GM19099 (cell line): Measurements from ENCODE around the gene SURF2.

Source experiments
- POLR2A ChIP-seq: IDR thresholded peaks from 3 replicates; pipeline ENCODE4 v1.6.1; 2011; ENCODE audit warnings: low read depth; ENCODE audit not compliant: insufficient read length; ENCODE audit errors: extremely low read depth

The SURF2 gene

GRCh38 chr9:133335924-133336811 lies 20.2 kb upstream of the SURF2 start, which contains the start of gene SURF6:
SURF6 (minus strand) TSS chr9:133336188; CDS start chr9:133336132, 56 bp downstream.
- peak; percentile 78 for TF ChIP-seq POLR2A

- no peak for TF ChIP-seq POLR2A
These were observed 16.7 kb upstream of the SURF2 start for GRCh38 chr9:133339641-133340040.

- no peak for TF ChIP-seq POLR2A
These were observed 16.1 kb upstream of the SURF2 start for GRCh38 chr9:133340256-133340655.

- TF ChIP-seq POLR2A = no peak
These were observed 15.4 kb upstream of the SURF2 start for GRCh38 chr9:133340916-133341315.

- TF ChIP-seq POLR2A = no peak
These were observed 14.8 kb upstream of the SURF2 start for GRCh38 chr9:133341369-133342068.

- no peak for TF ChIP-seq POLR2A
These were observed 14.3 kb upstream of the SURF2 start for GRCh38 chr9:133342069-133342406.

- TF ChIP-seq POLR2A = no peak
These were observed 13.8 kb upstream of the SURF2 start for GRCh38 chr9:133342570-133342969.

- no peak for TF ChIP-seq POLR2A
These were observed 12.3 kb upstream of the SURF2 start for GRCh38 chr9:133344071-133344470.

- no peak for TF ChIP-seq POLR2A
These were observed 11.4 kb upstream of the SURF2 start for GRCh38 chr9:133344979-133345378.

- TF ChIP-seq POLR2A = no peak
These were observed 10.8 kb upstream of the SURF2 start for GRCh38 chr9:133345596-133345995.

GRCh38 chr9:133346021-133346785 lies 10.1 kb upstream of the SURF2 start:
- TF ChIP-seq POLR2A = no peak

GRCh38 chr9:133347515-133347984 lies 8.8 kb upstream of the SURF2 start:
- no peak for TF ChIP-seq POLR2A

- TF ChIP-seq POLR2A = peak; percentile 99
These were observed 8.2 kb upstream of the SURF2 start, which contains the start of the genes MED22 and RPL7A for GRCh38 chr9:133347985-133348717. MED22 (minus strand) TSS chr9:133348131; CDS start chr9:133346662, 1,469 bp downstream. RPL7A (plus strand) TSS chr9:133348218; CDS start chr9:133348244, 26 bp downstream.

- TF ChIP-seq POLR2A = no peak
These were observed 7.4 kb upstream of the SURF2 start for GRCh38 chr9:133348718-133349573.
